22Rv1 (cell line): Measurements from ENCODE around the gene ZNF438.

Experiments used
- ZFX ChIP-seq: fragments of 450-650 bp; IDR thresholded peaks from 2 replicates; pipeline ENCODE4 v1.6.1; 2017; ENCODE audit warnings: antibody characterized with exemption, borderline replicate concordance
- TF ChIP-seq, protein P1 (sequence below): fragments of 450-650 bp; IDR thresholded peaks from 2 replicates; pipeline ENCODE4 v1.5.1; 2017; ENCODE audit warnings: mild to moderate bottlenecking

DNA sequence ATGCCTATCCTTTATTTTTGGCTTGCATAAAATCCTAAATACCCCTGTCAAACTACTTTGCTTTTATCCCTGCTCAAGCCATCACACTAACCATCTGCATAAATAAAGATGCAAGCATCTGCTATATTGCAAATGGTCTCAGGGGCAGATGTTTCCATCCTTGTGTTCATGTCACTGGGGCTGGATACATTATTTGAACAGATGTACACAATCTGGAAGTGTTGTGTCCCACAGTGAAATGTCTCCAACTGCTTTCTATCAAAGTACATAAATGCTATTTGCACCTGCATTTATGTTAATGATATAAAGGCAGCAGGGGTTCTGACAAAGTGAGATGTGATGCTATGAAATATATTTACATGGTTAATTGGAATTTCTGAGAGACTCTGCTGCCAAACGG, 163.1 kb downstream of the ZNF438 start:
- TF ChIP-seq, protein P1, sequence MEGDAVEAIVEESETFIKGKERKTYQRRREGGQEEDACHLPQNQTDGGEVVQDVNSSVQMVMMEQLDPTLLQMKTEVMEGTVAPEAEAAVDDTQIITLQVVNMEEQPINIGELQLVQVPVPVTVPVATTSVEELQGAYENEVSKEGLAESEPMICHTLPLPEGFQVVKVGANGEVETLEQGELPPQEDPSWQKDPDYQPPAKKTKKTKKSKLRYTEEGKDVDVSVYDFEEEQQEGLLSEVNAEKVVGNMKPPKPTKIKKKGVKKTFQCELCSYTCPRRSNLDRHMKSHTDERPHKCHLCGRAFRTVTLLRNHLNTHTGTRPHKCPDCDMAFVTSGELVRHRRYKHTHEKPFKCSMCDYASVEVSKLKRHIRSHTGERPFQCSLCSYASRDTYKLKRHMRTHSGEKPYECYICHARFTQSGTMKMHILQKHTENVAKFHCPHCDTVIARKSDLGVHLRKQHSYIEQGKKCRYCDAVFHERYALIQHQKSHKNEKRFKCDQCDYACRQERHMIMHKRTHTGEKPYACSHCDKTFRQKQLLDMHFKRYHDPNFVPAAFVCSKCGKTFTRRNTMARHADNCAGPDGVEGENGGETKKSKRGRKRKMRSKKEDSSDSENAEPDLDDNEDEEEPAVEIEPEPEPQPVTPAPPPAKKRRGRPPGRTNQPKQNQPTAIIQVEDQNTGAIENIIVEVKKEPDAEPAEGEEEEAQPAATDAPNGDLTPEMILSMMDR, result no peak
- no peak for TF ChIP-seq ZFX
